ENCODE results near the gene CUBN.

The CUBN gene

DNA sequence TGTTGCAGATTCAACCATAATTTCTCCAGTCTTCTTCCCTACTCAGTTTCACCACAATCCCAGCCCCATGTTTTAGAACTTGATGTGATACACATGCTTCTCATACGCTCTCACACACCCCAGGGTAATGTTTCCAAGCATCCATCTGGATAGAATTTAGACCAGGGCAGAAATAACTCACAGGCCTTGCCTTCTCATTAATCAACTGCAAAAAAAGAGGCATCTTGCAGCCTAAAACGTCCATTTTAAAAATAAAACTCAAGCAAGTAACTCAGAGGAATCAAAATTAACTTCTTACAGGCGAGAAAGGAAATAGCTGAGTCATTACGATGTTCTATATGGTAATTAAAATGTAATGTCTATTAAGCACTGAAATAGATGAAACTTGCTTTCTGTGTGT is 185.2 kb downstream of the CUBN start:
- no peak for DNase-seq

DNA sequence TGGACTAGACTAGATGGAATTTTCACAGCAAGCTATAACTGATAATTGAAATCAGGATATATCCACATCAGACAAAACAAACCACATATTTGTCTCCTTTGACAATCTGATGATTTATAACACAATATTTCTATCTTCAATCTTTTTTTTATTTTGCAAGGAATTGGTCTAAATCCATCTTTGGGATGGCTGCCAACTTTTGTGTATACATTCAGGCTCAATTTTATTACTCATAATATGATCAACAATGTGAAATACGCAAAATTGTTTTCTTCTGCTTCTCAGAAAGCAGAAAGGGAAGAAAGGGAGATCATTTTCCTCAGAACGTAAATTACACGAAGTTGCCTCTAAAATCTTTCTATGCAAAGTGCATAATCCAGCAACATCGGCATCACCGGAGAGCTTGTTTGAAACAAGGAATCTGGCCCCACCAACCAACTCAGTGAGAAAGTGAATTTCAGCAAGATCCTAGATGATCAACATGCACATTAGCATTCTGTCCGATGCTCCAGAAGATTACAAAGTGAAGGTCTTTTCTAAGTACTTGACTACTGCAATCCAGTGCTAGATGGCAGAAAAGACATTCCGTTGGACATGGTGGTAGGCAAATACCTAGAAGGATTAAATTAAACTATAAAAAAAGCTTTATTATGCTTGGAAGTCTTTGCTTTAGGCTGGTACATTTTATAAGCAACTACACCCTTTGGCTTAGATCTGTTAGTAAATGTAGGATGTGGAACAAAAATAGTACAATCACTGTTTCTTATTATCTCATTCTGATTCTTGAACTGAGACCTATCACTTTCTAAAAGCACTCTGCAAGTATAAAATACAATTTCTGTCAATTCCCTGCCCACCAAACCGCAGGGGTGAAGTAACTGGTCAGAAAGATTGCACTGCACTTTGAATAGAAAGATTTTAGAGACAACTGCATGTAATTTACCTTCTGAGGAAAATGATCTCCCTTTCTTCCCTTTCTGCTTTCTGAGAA is 186.0 kb downstream of the CUBN start:
- DNase-seq = no peak

DNA sequence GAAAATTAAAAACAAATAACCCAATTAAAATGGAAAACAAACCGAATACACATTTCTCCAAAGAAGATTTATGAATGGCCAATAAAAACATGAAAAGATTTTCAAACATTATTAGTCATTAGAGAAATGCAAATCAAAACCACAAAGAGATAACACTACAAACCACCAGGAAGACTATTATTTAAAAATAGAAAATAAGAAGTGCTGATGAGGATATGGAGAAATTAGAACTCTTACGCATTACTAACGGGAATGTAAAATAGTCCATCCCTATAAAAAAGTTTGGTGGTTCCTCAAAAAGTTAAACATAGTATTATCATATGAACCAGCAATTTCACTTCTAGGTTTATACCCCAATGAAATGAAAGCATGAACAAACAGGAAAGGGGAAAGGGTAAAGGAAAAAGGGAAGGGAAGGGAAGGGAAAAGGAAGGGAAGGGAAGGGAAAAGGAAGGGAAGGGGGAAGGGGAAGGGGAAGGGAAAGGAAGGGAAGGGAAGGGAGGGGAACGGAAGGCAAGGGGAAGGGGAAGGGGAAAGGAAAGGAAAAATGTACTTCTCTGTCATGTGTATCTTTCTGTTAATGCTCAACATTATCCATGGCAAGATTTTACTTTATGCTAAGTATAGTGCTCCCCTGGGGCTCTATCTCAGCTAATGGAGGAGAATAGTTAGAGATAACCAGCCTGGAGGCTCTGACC is 187.1 kb downstream of the CUBN start:
- no peak for DNase-seq

DNA sequence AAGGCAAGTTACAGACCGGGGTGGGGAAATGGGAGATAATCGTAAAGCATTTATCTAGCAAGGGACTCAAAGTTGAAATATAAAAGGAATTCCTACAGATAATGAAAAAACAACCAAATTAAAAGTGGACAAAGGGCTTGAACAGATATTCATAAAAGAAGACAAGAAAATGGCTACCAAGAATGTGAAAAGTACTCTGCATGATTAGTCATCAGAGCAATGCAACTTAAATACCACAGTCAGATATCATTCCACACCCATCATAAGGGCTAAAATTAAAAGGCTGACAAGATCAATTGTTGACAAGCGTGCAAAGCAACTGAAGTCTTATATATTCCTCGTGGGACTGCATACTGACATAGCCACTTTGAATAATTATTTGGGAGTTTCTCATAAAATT is 187.7 kb downstream of the CUBN start:
- DNase-seq = no peak

DNA sequence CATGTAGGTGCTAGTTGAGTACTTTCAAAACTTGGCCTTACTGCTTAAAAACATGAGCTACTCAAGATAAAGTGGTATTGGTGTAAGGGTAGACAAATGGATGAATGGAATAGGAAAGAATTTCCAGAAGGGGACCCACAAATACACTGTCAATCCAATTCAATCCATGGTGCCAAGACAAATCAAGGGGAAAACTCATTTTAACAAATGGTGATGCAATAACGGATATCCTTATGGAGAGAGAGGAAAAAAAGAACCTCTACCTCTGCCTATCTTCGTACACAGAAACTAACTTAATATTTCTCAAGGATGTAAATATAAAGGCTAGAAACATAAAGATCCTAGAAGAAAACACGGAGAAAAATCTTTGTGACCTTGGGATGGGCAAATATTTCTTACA is 188.5 kb downstream of the CUBN start:
- no peak for DNase-seq

DNA sequence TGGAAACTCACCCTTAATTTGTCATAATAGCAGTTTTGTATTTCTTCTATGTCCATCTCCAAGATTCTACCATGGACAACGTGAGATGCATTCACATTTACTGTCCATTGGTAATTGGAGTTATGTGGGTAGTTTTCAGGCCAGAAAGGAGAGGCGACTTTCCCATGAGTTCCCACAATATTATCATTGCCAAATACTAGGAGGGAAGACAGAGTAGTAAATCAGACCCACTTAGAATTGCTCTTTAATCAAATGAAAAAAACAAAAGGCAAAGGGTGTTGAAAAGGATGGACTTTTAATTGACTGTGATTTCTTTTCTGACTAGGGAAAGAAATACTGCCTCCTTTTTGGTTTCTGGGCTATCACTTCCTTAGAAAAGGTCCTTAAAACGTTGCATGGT is 190.7 kb downstream of the CUBN start:
- no peak for DNase-seq

DNA sequence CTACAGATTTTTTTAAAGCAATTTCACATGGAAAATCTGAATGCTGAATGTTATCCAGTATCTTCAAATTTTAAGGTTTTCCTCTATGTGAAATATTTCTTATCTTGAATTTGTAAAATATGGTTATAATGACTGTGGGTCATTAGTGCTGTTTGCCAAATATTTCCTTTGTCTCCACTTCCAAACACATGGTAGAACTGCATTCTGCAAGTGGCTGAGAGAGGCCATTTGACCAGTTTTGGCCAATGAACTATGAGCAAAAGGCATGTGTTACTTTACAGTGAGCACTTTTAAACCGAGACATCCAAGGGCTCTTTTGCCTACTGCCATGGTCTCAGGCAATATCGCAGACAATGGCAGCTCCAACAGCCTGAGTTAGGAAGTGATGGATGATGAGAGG is 195.2 kb downstream of the CUBN start:
- DNase-seq = no peak

DNA sequence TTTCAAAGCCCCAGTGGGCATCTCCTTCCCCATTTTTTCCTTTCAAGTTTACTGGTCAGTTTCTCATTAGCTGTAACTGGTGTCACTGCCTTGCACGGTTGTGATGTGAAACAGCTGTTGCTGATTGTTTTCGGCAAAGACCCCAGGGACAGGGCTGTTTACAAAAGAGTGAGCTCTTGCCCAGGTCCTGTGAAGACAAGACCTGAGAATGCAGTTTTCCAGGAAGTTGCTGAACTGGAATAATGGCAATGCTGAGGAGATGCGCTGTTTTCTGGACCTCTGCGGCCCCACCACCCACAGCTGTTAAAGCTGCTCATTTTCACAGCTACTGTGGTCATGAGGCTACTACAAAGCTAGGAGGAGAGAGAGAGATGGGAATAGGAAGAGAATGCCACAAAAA is 195.8 kb downstream of the CUBN start:
- no peak for DNase-seq

DNA sequence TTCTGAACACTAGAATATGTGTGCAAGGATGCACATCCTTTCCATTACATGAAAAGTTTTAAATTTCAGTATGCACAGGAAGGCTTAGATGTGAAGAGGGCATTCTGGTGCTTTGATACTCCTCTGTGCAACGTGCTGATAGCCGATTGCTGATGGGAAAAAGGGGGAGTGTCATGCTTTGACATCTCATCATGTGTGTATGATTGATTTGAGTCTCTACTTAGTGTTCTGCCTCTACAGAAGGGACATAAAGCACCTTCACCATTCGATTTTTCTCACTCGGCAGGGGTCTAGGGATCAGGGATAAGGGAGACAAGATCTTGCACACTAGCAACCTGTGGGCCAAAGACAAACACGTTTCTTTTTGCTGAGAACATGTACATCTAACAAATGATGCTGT is 197.7 kb downstream of the CUBN start:
- no peak for DNase-seq

DNA sequence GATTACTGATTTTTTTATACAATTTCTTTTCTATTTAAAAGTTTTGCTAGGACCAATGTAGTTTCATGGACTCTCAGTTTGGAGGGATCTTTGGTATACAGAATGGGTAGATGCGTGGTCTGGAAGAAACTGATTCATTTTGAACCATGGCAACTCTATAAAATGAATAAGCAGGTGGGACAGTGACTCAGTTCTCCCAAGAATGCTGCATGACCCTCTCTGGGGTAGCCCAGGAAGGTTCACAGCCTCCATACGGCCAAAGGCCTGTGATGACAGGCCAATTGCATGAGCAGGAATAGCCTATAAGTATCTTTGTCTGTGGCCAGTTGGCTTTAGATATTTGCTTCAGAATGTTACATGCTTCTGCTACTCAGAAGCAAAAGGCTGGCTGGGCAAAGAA is 199.1 kb downstream of the CUBN start:
- DNase-seq = no peak

DNA sequence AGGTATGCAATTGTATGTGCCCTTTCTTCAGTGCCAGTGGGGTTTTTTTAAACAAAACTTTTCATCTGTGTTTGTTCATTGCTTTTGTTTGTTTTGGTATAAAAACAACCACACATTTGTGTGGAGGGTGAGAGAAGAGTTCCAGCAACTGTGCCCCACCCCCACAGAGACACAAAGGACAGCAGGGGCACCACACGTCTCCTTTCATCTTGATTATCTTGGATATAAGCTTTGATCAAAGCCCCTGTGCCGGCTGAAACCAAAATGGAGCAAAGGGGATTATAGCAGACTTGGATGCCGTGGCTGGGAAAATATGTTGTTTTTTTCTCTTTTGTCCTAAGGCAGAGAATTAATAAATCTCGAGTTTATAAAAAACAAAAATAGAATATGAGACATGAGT is 200.5 kb downstream of the CUBN start:
- DNase-seq = no peak

DNA sequence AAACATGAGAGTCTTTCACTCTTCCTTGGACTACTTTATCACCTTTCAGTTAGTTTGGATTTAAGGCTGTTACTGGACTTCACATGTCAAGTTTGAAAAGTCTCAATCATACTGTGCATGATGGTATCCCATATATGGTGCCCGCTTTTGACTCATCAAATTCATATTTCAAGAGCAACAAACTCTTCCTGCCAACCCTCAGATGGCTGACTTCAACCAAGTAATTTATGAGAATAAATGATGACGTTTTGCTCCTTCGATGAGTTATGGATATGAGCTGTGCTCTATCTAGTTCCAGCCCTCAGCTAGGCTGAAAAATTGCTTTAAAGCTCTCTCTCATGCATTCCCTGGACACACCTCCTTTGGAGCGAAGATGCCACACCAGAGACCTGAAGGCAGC is 202.1 kb downstream of the CUBN start:
- no peak for DNase-seq

DNA sequence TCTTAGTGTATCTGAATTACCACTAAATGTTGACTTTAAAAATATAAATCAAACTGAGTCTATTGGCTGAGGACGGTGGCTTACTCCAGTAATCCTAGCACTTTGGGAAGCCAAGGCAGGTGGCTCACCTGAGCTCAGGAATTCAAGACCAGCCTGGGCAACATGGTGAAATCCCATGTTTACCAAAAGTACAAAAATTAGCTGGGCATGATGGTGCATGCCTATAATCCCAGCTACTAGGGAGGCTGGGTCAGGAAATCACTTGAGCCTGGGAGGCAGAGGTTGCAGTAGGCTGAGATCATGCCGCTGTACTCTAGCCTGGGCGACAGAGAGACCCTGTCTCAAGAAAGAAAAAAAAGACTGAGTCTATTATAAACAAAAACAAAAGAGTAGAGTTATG is 205.9 kb downstream of the CUBN start:
- DNase-seq = no peak

DNA sequence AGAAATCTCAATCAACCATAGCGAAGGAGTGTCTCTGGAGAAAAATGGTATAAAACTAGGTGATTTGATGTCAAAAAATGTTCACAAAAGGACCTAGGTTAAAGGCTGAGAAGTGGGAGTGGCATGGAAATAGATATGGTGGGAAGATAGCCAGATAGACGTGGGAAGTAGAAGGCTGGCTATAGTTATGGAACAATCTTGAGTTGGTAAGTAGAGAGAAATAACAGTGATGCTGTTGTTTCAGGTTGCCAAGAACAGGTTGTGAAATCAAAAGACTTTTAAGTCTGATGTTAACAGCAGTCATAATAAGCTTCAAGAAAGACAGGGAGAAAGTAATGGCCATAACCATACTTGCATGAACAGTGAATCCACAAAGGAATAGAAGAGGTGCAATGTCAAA is 206.3 kb downstream of the CUBN start:
- no peak for DNase-seq

DNA sequence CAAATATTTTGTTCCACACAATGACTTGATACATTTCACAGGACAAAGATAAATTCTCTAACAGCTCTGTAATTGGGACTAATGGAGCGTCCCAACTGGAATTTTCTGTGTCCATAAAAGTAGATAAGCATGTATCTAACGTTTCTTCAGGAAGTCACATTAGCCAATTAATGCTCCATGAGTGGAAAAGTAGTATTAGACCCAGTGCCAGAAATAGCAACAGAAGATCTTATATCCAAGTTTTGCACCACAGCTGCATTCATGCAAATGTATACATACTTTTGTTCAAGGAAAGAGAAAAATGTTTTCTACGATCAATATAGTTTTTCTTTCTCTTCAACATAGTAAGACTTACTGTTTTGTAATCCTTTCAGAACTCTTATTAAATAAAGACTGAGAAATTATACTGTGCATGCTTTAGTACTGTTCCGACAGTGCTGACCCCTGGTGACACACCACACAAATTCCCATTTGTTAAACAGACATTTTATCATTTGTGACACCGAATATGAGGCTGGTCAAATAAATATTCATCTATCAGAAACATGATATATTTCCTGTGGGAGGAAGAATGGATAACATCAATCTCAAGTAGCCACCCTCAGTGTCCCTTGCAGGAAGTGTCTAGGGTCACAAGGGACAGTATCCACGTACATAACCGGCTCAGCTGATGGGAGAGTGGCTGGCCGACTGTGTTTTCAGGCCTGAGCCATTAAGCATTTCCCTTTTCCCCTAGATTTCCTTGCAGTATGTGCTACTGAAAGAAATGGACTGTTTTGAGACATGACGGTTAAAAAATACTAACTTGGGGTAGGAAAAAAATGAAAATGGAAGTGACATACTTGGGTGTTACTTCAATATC is 210.3 kb downstream of the CUBN start:
- no peak for DNase-seq

DNA sequence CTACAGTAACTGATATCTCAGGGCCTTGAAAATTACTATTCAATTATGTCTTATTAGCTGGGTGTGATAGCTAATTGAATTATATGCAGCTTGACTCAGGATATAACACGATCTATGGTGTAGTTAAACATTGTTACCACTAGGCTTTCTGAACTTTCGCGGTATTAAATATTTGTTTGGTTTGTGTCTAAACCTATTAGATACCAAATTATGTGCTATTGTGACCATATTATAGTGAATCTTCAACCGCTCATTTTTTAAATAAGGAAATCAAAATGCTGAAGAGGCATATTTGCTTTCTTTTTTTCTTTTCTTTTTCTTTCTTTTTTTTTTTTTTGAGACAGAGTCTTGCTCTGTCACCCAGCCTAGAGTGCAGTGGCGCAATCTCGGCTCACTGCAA is 213.1 kb downstream of the CUBN start:
- DNase-seq = no peak

DNA sequence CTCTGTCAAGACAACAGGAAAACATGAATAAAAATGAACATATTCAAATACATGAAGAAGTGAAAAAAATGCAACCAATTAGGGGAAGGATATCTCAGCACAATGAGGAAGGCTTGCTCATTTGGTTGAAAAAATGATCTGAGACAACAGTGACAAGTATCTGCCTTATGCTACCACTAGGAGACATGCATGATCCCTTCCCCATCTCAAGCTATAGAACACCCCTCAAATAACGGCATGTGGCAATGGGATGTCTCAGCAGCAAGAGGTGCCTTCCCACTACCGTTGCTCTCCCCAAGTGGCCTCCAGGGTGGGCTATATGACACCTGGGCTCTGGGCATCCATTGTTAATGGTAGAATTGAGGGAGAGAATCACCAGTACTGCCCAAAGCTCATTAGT is 214.3 kb downstream of the CUBN start:
- DNase-seq = no peak

DNA sequence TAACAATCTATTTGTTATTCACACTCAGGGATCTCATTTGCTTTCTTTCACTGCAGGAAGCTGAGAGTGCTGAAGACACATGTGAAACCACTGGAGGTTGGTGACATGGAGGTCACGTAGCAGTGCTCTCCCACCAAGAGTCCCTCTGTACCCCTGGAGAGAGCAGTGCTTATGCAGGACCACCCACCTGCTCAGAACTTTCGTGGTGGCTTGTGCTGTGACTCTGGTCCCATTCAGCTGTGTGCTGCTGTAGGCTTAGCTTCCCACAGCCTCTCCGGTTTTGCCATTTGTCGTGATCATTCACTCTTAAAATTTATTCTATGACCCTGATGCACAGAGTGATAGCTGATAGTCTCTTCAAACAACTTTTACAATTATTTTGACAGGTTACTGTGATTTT is 216.3 kb downstream of the CUBN start:
- no peak for DNase-seq

DNA sequence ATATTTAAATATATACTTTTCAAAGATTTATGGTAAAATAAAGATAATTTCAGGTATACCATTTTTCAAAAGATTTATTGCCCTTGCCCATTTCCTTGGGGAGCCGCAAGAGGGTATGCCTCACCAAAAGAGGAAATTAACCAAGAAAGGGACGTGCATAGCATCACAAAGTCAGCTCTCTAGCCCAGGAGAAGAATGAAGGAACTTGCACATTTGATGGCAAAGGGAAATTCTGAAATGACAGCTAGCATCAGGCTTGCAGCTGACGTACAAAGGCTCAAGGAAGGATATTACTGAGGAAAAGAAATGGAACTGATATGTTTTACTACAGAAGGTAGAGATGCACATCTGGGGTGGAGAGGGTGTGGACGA is 218.8 kb downstream of the CUBN start:
- DNase-seq = no peak

DNA sequence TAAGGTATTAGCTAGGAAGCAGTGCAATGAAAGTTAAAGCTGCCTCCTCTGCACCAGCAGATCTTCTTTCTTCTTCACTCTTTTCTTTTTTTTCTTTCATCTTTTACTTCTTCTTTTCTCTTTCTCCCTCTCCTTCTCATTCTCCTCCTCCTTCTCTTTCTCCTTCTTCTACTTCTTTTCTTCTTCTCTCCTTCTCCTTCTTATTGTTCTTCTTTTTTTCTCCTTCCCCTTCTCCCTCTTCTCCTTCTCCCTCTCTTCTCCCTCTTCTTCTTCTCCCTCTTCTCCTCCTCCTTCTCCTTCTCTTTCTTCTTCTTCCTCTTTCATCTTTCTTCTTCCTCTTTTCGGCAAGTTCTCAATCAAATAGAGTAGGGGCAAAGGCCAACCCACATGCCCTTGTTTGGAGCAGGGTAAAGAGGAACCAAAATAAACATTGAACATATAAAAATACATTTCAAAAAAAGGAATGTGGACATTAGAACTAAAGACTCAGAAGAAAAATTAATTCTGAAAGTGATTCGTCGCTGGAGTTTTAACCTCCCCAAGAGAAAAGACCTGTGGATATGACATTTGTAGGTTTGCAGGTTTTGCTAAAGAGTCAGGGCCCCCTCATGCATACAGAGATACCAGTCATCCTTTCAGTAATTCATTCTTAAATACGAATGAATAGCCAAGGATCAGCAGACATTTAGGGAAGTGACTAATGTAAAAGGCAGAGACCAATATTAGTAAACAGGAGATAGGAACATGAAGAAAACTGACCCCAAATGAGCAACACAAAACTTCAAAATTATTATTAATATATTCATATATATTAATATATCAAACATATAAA is 219.4 kb downstream of the CUBN start:
- DNase-seq = no peak

DNA sequence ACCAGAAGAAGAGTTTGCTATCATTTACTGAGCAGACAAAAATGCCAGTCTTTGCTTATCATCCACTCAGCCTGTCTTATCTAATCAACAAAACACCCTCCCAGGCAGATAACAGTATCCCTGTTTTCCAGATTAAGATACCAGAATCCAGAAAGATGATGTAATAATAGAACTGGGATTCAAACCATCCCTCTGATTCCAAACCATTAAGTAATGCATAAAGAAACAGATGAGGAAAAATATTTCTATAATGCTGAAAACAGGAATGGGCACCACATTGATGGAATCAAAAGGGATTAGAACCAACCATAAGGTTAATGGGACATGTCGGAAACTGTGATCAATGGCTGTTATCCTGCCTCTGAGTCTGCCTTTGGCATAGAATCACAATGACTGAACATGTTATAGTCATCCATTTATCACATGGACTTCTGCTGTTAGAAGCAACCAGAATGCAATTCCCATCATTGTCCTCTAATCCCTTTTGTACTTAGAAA is 220.3 kb downstream of the CUBN start:
- DNase-seq = no peak

DNA sequence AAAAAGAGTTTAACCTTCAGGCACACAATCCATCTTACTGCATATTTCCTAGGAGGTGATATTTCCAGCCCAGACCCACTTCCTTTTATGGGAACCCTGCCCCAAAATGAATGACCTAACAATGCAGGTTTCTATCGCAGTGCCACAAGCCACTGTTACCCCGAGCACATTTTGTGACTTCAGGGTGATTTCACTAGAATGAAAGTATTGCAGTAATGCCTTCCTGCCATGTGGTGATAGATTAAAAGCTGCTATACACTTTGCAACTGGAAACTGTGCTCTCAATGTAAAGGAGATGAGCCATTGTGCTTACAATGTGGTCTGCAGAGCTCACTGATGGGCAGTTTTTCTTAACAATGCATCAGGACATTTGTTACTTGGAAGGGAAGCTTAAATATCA is 221.9 kb downstream of the CUBN start:
- DNase-seq = no peak

Data from NCI-H1436 (cell line).